Stimulated activated CD8-positive, alpha-beta memory T cell treated with anti-CD3 and anti-CD28 coated beads, Interleukin-4, amount 100 ng/mL, for 1 hour (primary cell): ENCODE results near the gene SIGLEC10.
"Not testable (repeated sequence)": the region's sequence is repeated elsewhere in the genome, so short reads cannot be mapped to it uniquely, and the experiment has no call there.

ENCODE experiments used
- DNase-seq, 2 donors: peaks; one replicate each; pipeline ENCODE4 v3.0.0-alpha.2; 2020; ENCODE audit warnings: low read depth in 2 of 2, low spot score in 1 of 2

SIGLEC10 gene, protein sequence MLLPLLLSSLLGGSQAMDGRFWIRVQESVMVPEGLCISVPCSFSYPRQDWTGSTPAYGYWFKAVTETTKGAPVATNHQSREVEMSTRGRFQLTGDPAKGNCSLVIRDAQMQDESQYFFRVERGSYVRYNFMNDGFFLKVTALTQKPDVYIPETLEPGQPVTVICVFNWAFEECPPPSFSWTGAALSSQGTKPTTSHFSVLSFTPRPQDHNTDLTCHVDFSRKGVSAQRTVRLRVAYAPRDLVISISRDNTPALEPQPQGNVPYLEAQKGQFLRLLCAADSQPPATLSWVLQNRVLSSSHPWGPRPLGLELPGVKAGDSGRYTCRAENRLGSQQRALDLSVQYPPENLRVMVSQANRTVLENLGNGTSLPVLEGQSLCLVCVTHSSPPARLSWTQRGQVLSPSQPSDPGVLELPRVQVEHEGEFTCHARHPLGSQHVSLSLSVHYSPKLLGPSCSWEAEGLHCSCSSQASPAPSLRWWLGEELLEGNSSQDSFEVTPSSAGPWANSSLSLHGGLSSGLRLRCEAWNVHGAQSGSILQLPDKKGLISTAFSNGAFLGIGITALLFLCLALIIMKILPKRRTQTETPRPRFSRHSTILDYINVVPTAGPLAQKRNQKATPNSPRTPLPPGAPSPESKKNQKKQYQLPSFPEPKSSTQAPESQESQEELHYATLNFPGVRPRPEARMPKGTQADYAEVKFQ

DNA sequence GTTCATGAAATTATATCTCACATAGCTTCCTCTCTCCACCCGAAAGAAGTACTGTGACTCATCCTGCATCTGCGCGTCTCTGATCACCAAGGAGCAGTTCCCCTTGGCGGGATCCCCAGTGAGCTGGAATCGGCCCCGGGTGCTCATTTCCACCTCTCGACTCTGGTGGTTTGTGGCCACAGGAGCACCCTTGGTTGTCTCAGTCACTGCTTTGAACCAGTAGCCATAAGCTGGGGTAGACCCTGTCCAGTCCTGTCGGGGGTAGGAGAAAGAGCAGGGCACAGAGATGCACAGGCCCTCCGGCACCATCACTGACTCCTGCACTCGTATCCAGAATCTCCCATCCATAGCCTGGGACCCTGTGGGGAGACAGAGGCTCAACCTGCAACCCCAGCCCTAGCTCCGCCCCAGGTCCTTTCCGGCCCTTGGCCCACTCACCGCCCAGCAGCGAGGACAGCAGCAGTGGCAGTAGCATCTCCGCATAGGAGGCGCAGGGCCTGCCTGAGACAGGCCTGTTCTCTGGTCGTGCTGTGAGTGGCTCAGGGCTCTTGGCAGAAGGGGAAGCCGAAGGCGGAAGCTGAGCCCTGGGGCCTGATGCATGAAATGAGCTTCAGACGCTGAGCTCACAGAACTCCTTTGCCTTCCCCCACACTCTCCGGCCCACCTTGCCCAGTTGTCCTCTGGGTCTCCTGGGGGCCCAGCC, at the start of gene SIGLEC10:
Gene SIGLEC10, minus strand, starts transcription at position 536 of the 703 bp plus-strand sequence. Its CDS starts 61 bp downstream, at position 475.
- DNase-seq = no peak

DNA sequence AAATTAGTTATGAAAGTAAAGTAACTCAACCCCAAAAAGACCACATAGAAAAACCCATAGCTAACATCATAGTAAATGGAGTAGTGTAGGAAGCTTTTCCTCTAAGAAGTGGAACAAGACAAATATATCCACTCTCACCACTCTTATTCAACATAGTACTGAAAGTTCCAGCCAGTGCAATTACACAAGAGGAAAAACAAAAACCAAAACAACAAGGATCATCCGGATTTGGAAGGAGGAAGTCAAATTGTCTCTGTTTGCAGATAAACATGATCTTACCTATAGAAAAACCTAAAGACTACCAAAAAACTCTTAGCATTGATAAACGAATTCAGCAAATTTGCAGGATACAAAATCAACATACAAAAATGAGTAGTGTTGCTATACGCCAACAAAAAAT, 49.3 kb upstream of the SIGLEC10 start:
- no peak for DNase-seq

DNA sequence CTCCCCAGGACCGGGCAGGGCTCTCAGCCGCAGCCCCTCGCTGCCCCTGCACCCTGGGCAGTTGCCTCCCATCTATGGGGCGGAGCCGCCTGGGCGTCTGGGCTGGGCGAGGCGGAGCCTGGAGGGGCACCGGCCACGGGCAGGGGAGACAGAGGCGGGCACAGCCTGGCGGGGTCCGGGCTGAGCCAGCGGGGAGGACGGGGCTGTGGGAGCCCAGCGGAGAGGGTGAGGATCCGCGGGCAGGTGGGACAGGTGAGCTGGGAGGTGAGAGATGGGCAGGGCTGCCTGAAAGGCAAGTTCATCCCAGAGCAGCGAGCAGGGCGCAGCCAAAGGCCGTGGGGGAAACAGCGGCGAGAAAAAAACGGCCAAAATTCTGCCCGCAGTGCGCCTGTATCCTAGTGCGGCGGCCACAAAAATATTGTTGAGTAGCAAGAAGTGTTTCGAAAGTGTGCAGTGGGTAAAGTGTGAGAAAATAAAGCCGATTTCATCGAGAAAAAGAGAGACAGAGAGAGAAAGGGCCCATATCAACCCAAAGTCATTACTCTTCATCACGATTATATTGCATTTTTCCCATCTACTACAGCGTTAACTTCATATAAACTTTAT, 46.6 kb upstream of the SIGLEC10 start:
- DNase-seq = not testable (repeated sequence)

DNA sequence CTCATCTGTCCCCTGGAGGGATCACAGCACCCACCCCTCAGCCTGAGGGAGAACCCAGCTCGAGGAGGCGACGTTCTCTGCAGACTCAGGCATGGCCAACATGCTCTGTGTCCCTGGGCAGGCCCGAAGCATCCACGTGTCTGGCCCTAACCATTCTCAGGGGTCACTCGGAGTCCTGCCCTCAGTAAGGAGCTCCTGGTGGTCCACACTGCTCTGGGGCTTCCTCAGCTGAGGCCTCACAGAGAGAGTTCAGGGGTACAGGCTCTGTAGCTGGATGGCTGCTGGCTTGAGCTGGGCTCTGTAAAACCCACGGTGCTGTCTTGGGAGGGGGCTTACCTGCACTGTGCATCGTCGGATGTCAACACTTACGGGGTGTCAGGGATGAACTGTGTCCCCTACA, 45.2 kb upstream of the SIGLEC10 start:
- no peak for DNase-seq

DNA sequence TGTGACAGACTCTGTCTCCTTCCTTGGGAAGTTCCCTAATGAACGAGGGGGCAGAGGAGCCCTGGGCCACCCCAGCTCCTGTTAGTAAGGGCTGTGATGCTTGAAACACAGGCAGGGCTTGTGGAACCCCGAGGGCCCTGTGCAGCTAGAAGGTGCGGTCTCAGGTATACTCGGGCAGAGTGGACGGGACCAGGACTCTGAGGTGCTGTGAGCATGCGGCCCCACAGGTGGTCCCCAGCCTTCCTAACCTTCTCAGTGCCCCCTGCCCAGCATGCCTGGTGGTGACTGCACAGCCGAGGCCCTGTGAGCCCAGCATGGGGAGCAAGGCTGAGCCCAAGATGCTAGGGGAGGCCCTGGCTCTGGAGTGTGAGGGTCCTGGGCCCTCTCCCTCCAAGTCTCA, 44.8 kb upstream of the SIGLEC10 start:
- no peak for DNase-seq

DNA sequence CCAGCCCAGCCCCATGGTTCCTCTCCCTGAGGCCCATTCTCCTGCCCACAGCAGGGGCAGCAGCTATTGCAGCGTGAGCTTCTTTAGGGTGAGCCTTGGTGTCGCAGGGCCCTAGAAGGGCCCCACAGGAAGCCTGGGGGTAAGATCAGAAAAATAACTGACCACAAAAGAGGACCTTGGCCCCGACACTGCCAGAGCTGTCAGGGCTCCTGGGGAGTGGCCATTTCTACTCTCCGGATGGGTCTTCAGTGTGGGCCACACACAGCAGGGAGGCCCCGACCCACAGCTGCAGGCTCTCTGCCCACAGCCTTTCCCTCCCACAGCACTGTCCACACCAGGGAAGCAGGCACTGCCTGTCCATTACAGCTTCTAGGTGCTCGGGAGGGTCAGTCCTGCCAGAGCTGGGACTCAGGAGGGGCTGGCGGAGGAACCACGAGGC, 44.3 kb upstream of the SIGLEC10 start:
- no peak for DNase-seq

DNA sequence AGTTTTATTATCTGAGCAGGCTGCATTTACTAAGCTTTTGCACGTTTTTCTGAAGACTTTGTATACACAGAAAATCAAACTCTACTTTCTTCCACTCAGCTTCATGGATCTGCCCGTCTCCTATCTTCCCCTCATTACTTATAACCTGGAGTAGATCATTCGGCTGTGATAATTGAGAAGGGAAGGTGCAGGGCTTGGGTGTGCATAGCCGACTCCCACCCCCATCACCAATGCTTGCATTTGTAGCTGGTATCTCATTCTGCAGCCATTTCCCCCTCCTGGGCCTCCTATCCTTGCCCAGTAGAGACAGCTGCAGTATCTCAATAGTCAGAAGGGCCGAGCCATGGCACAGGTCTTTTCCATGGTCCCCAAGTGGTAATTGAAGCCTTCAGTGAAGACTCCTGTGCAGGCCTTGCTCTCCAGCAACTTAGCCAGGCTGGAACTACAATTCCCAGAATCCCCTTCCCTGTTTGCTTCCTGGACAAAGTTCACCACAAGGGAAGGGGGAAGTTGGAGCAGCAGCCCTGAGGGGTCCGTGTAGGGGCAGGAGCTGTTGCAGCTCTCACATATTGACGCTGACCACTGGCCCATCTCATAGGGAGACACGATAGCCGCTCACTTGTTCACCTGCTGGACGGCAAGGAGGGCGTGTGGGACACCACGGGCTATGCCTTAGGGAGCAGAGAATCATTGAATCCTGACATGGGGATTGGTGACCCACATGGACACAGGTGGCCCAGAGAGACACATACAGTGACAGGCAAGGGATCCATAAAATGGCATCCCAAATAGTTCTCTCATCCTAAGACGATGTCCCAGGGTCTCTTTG, 42.9 kb upstream of the SIGLEC10 start:
- no peak for DNase-seq

DNA sequence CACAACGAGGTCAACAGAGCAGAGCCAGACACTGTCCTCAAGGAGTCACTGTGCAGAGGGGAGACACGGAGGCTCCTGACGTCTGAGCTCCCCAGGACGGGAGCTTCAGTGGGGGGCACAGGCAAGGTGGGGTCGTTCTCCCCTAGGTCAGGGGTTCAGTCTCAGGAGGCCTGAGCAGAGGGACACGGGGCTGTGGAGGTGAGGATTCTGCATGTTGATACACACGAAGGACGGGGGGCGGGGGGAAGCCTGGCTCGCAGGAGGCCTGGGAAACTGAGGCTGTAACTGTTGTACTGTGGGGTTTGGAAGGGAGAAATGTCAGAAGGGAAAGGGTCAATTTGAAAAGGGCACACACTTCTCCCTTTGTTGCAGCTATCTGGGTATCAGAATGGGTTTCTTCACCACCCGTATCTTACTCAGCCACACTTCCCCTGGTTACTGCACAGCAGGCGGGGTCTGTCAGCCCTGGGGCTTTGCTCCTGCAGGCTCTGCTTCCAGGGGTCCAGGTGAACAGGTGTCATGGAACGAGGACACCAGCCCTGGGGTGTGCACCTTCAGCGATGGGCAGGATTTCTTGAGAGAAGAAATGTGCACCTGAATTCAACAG, 41.6 kb upstream of the SIGLEC10 start:
- DNase-seq = no peak

DNA sequence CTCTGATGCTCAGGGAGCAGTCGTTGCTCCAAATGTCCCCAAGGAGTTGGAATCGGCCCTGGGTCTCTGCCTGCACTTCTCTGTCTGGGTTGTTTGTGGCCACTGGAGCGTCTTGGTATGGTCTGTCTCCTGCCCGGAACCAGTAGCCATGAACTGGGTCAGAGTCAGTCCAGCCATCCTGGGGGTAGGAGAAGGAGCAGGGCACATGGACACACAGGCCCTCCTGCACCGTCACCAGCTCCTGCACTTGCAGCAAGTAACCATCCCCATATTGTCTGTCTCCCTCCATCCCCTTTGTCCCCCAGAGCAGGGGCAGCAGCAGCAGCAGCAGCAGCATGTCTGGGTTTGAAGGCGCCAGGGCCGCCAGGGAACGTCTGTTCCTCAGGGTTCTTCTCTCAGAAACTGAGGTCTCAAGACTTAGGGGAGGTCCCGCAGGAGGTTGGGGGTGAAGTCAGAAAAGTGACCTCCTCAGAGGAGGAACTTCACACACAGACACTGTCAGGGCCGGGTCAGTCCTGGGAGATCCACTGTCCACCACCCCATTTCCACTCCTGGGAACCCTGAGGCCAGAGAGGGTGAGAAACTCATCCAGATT, 40.7 kb upstream of the SIGLEC10 start, which contains the start of gene SIGLEC8:
Gene SIGLEC8, minus strand, starts transcription at position 404 of the 595 bp plus-strand sequence. Its CDS starts 67 bp downstream, at position 337.
- DNase-seq = no peak

DNA sequence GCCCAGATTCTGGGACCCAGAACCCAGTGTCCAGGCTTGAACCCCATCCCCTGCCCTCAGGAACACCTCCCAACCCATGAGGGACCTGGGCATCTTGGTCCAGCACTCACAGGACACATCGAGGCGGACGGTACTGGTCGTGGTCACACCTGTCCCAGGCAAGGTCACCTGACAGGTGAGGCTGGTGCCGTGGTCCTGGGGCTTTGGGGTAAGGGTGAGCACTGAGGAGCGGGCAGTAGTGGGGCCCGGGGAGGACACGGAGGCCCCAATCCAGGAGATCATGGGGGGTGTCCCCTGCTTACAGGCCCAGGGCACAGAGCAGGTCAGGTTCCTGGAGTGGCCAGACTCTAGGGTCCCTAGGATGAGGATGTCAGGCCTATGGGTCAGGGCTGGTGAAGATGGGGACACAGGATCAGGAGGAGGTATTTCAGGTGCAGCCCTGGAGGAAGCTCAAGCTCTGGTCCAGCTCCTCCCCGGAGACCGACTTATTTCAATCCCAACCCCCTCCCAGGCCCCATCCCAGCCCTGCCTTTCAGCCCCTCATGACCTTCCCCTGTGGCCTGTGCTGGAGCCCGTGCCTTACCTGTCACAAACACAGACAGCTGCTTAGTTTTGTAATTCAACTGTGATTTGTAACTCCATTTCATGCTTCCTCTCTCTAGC, 40.0 kb upstream of the SIGLEC10 start:
- no peak for DNase-seq

DNA sequence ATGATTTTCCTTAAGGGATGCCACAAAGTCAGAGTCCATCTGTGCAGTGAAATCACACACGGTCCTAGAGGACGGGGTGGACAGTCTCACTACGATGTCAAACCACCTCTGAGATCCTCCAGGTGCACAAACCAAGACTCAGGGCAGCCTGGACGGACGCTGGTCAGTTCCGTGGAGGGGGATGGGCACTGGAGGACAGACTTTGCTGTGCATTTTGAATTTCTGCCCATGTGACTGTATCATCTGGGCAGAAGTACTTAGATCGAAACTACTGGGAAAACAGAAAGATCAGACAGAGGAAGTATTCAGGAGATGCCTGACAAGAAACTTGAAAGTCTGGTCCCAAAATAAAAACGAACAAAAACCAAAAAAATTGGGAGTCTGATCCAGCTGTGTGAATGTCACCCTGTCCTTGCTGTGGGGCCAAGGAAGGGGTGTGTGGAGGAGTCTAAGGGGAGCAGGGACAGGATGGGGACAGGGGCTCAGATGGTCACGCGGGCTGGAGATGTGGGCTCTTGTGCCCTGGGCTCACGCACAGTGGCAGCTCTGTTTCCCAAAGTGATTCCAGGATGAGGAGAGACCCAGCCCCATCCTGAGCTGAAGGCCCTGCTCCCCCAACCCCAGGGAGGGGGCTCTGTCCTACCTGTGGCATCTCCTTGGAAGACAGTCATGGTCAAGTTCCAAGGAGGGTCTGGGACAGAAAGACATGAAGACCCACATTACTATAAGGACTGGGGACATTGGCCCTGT, 39.3 kb upstream of the SIGLEC10 start:
- no peak for DNase-seq

DNA sequence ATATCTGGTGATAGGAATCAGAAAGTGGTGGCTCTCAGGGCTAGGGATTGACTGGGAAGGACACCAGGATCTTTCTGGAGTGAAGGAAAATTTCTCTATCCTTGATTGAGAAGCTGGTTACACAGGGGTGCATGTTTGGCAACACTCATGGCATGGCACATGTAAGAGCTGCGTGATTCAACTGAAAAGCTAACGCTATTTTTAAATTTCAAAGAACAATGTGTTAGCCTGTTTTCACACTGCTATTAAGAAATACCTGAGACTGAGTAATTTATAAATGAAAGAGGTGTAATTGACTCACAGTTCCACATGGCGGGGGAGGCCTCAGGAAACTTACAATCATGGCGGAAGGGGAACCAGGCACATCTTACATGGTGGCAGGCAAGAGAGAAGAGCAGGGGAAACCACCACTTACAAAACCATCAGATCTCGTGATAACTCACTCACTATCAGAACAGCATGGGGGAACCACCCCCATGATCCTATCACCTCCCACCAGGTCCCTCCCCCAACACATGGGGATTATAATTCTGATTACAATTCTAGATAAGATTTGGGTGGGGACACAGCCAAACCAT, 33.4 kb upstream of the SIGLEC10 start:
- DNase-seq = no peak

DNA sequence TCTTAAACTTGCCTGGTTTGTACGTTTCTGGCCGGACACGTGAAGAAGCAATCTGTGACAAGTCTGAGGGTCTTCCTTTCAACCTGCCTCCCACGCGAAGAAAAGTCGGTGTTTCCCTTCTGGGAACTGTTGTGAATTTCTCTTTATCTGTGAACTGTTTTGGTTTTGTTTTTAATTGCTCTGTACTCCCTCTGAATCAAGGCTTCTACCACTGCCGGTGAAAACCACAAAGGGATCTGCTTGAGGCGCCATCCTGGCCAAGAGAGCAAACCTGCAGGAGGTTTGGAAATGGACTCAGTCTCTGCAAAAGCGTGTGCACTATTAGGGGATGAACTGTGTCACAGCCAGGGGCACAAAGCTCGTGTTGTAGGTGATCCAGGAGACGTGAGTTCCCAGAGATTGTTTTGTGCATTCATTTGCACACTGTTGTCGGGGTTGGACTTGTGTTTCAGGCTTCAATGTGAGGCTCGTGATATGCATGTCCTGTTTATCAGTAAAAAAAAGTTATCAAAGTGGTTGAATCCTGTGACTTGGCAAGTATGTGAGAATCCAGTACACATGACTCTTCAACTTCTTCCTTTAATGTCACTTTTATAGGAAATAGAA, 31.1 kb upstream of the SIGLEC10 start:
- DNase-seq = no peak

DNA sequence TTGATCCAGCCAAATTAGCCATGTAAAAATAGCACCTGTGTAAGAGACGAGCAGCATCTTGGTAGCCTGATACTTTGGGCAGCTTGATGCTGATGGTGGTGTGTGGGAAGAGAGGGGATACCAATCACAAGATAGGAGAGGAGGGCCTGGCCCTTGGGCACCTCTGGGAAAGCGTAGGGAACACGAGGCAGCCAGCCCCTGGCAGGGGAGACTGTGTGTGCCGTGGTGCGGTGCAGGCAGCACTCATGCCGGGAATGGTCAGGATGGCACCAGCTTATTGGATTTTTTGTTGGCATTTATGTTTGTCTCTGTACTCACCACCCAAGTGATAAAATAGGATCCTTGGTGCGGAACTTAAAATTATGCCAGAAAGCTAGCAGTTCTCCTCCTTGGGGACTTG, 30.6 kb upstream of the SIGLEC10 start:
- DNase-seq = no peak

DNA sequence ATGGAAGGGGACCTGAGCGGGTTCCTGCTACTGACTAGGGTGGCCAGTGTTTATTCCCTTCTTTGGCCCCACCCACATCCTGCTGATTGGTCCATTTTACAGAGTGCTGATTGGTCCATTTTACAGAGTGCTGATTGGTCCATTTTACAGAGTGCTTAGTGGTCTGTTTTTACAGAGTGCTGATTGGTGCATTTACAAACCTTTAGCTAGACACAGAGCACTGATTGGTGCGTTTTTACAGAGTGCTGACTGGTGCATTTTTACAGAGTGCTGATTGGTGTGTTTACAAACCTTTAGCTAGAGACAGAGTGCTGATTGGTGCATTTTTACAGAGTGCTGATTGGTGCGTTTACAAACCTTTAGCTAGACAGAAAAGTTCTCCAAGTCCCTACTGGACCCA, 30.1 kb upstream of the SIGLEC10 start:
- not testable (repeated sequence) for DNase-seq

DNA sequence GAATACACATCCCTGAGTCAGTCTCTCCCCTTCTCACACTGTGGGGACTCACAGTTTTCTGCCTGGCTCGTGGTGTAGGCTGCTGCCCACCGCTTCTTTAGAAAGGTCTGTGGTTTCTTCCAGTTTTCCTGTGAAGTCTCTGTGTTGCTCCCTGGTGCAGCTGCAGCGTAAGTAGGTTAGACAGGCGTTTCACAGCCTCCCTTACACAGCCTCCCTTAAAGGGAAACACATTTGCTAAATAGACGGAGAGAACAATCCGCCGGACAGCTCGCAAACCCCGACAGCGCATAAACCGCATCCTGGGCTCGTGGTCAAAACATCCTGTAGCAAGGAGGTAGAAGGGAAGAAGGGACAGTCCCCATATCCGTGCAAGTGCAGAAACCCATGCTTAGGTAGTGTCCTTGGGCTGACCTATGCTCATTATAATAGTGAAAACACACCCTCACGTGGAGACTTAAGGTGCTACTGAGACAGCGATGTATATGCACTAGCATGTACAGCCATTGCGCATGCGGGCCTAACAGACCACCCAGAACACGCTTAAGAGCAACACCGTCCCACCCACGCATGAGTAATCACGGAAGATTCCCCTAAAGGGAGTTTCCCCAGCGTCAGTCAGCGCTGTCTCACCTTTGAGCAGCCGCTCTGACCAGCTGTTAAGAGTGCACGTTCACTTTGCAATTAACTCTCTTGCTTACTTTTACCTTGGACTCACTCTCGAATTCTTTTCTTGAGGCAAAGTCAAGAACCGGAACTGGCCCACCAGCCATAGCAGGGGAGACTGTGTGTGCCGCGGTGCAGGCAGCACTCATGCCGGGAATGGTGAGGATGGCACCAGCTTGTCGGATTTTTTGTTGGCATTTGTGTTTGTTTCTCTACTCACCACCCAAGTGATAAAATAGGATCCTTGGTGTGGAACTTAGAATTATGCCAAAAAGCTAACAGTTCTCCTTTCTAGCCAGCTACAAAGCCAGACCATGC, 24.3 kb upstream of the SIGLEC10 start:
- DNase-seq = peak; percentile 62 to 72
